MM.1S (cell line): ENCODE measurements around the gene OR9Q1.
"Not testable (repeated sequence)": the region's sequence is repeated elsewhere in the genome, so short reads cannot be mapped to it uniquely, and the experiment has no call there.

Experiments
- DNase-seq: peaks from one replicate; pipeline ENCODE4 v3.0.0-alpha.2; 2015
- H2AFZ ChIP-seq: fragments of 300-600 bp; sonication (generic); 2 replicates; pipeline ENCODE4 v1.6.0; 2016; ENCODE audit warnings: antibody characterized with exemption, low read length
- H3F3A ChIP-seq: fragments of 300-600 bp; sonication (generic); 2 replicates; pipeline ENCODE4 v1.6.1; 2016; ENCODE audit warnings: mild to moderate bottlenecking, antibody characterized with exemption, low read length, moderate library complexity, mixed read lengths; ENCODE audit not compliant: insufficient read depth
- H3K27ac ChIP-seq: fragments of 300-600 bp; sonication (generic); 2 replicates; pipeline ENCODE4 v1.5.1; 2016; ENCODE audit warnings: mild to moderate bottlenecking, low read length
- H3K27me3 ChIP-seq: fragments of 300-600 bp; sonication (generic); replicated peaks from 2 replicates; pipeline ENCODE4 v1.6.0; 2016; ENCODE audit warnings: low read length; ENCODE audit not compliant: insufficient read depth
- H3K36me3 ChIP-seq: fragments of 300-600 bp; sonication (generic); replicated peaks from 2 replicates; pipeline ENCODE4 v1.6.1; 2016; ENCODE audit warnings: mild to moderate bottlenecking, low read length, mixed read lengths; ENCODE audit not compliant: insufficient read depth
- H3K4me1 ChIP-seq: fragments of 300-600 bp; sonication (generic); 2 replicates; pipeline ENCODE4 v1.6.1; 2016; ENCODE audit warnings: low read length, mixed read lengths
- H3K4me2 ChIP-seq: fragments of 300-600 bp; sonication (generic); 2 replicates; pipeline ENCODE4 v1.6.0; 2016; ENCODE audit warnings: low read depth, low read length
- H3K4me3 ChIP-seq: fragments of 300-600 bp; sonication (generic); 2 replicates; pipeline ENCODE4 v1.5.1; 2016; ENCODE audit warnings: low read length, mixed read lengths
- H3K79me2 ChIP-seq: fragments of 300-600 bp; sonication (generic); 2 replicates; pipeline ENCODE4 v1.6.1; 2016; ENCODE audit warnings: mixed run types, low read length, mixed read lengths
- H3K9ac ChIP-seq: fragments of 300-600 bp; sonication (generic); 2 replicates; pipeline ENCODE4 v1.6.1; 2016; ENCODE audit warnings: low read length, mixed read lengths
- H3K9me2 ChIP-seq: fragments of 300-600 bp; sonication (generic); replicated peaks from 2 replicates; pipeline ENCODE4 v1.6.1; 2016; ENCODE audit warnings: mild to moderate bottlenecking, low read length, mixed read lengths; ENCODE audit not compliant: insufficient read depth
- H3K9me3 ChIP-seq: fragments of 300-600 bp; sonication (generic); replicated peaks from 2 replicates; pipeline ENCODE4 v1.6.1; 2016; ENCODE audit warnings: mild to moderate bottlenecking, low read length, mixed read lengths; ENCODE audit not compliant: insufficient read depth
- H4K20me1 ChIP-seq: fragments of 300-600 bp; sonication (generic); 2 replicates; pipeline ENCODE4 v1.6.1; 2016; ENCODE audit warnings: mild to moderate bottlenecking, low read length, moderate library complexity, mixed read lengths; ENCODE audit not compliant: insufficient read depth
- CTCF ChIP-seq: fragments of 300-600 bp; sonication (generic); IDR thresholded peaks from 2 replicates; pipeline ENCODE4 v1.5.1; 2016; ENCODE audit warnings: antibody characterized with exemption, low read length, mixed read lengths
- EZH2 ChIP-seq: fragments of 300-600 bp; sonication (generic); optimal IDR thresholded peaks from 2 replicates; pipeline ENCODE3; 2017; ENCODE audit warnings: low read depth, mild to moderate bottlenecking, antibody characterized with exemption, low read length, mixed read lengths
- EZH2phosphoT487 ChIP-seq: fragments of 300-600 bp; sonication (generic); IDR thresholded peaks from 2 replicates; pipeline ENCODE4 v1.6.1; 2018; ENCODE audit warnings: antibody characterized with exemption, low read length

Gene OR9Q1

GRCh38 chr11:58199271-58199670, 175.6 kb downstream of the OR9Q1 start:
- Histone ChIP-seq H3K79me2 (no peaks in the 10 kb centered on the region), H3F3A (no peaks in the 10 kb centered on the region), H3K4me1 (no peaks in the 10 kb centered on the region), H2AFZ (no peak overlapping the region), H3K4me2 (no peak overlapping the region), H3K9me3 (no peaks in the 10 kb centered on the region), H3K4me3 (no peak overlapping the region), H4K20me1 (no peaks in the 10 kb centered on the region), H3K27ac (no peak overlapping the region), H3K27me3 (no peaks in the 10 kb centered on the region), H3K9ac (no peak overlapping the region), H3K36me3 (no peaks in the 10 kb centered on the region), H3K9me2 (no peaks in the 10 kb centered on the region)
- DNase-seq, result no peak
- TF ChIP-seq EZH2phosphoT487, result no peak
- no peak for TF ChIP-seq EZH2
- TF ChIP-seq CTCF, result no peak

- Histone ChIP-seq H3F3A (no peaks in the 10 kb centered on the region), H3K9me2 (no peaks in the 10 kb centered on the region), H3K4me2 (no peak within 1 kb of the TSS), H3K27ac (no peak within 1 kb of the TSS), H4K20me1 (no peaks in the 10 kb centered on the region), H2AFZ (no peak within 1 kb of the TSS), H3K79me2 (no peaks in the 10 kb centered on the region), H3K9ac (no peak within 1 kb of the TSS), H3K4me1 (no peaks in the 10 kb centered on the region), H3K9me3 (no peaks in the 10 kb centered on the region), H3K36me3 (no peaks in the 10 kb centered on the region), H3K27me3 (no peaks in the 10 kb centered on the region), H3K4me3 (no peak within 1 kb of the TSS)
- DNase-seq, result no peak
- TF ChIP-seq CTCF (no peak), EZH2 (no peak)
Measured at GRCh38 chr11:58204042-58204441, 180.4 kb downstream of the OR9Q1 start, which contains the start of gene OR1S2. TSS of gene OR1S2 (minus strand) at chr11:58204142. CDS start at chr11:58204142, 0 bp downstream.

- H3K9me3 ChIP-seq, H2AFZ ChIP-seq, H3F3A ChIP-seq, H3K79me2 ChIP-seq, H4K20me1 ChIP-seq, DNase-seq, H3K27me3 ChIP-seq, H3K9ac ChIP-seq, H3K36me3 ChIP-seq, H3K27ac ChIP-seq, H3K4me1 ChIP-seq, H3K9me2 ChIP-seq, H3K4me2 ChIP-seq, H3K4me3 ChIP-seq: not testable (repeated sequence)
Measured at GRCh38 chr11:58212420-58212819, 188.7 kb downstream of the OR9Q1 start, which contains the start of gene OR1S1. TSS of gene OR1S1 (plus strand) at chr11:58212720.

GRCh38 chr11:58216476-58216875, 192.8 kb downstream of the OR9Q1 start:
- no peaks in the 10 kb centered on the region for H3K27me3 ChIP-seq
- H3K4me1 ChIP-seq, result no peaks in the 10 kb centered on the region
- no peak for DNase-seq
- H2AFZ ChIP-seq, result no peak overlapping the region
- no peak overlapping the region for H3K4me2 ChIP-seq
- no peak overlapping the region for H3K4me3 ChIP-seq
- H3K9me2 ChIP-seq, result no peaks in the 10 kb centered on the region
- no peaks in the 10 kb centered on the region for H3F3A ChIP-seq
- no peak overlapping the region for H3K9ac ChIP-seq
- no peaks in the 10 kb centered on the region for H3K9me3 ChIP-seq
- no peaks in the 10 kb centered on the region for H3K36me3 ChIP-seq
- TF ChIP-seq EZH2 (no peak), CTCF (no peak), EZH2phosphoT487 (no peak)
- no peak overlapping the region for H3K27ac ChIP-seq
- H3K79me2 ChIP-seq, result no peaks in the 10 kb centered on the region
- no peaks in the 10 kb centered on the region for H4K20me1 ChIP-seq
